HepG2 (cell line): ENCODE data around the gene NFS1.

Experiments
- FOXA1 ChIP-seq, 2 experiments: fragments of 450-650 bp in 1 of 2; sonication (generic) in 1 of 2; formaldehyde crosslinking in 1 of 2; IDR thresholded peaks; 2 replicates each; pipeline versions ENCODE4 v1.4.0 to v1.6.1; 2016 to 2020; ENCODE audit warnings: missing genetic modification reagents in 1 of 2
- FOXA3 ChIP-seq: IDR thresholded peaks from 2 replicates; pipeline ENCODE4 v1.6.1; 2016; ENCODE audit warnings: missing genetic modification reagents, missing compliant biosample characterization
- KLF9 ChIP-seq: IDR thresholded peaks from 2 replicates; pipeline ENCODE4 v1.6.1; 2016; ENCODE audit warnings: low read depth
- MXI1 ChIP-seq: IDR thresholded peaks from 3 replicates; pipeline ENCODE4 v1.6.1; 2012; ENCODE audit warnings: low read depth, low read length, inconsistent platforms, borderline replicate concordance
- PRDM10 ChIP-seq: sonication (generic); formaldehyde crosslinking; IDR thresholded peaks from 2 replicates; pipeline ENCODE4 v1.4.0; 2020; ENCODE audit warnings: low read depth, missing genetic modification reagents
- RFX5 ChIP-seq: IDR thresholded peaks from 2 replicates; pipeline ENCODE4 v1.6.1; 2011; ENCODE audit warnings: low read depth, low read length, improper control_type of control experiment
- SP4 ChIP-seq: sonication (generic); formaldehyde crosslinking; IDR thresholded peaks from 2 replicates; pipeline ENCODE4 v1.8.1; 2023; ENCODE audit warnings: mild to moderate bottlenecking, missing genetic modification reagents
- ZNF407 ChIP-seq: sonication (generic); formaldehyde crosslinking; IDR thresholded peaks from one replicate; pipeline ENCODE4 v1.5.1; 2020; ENCODE audit warnings: mild to moderate bottlenecking, missing genetic modification reagents; ENCODE audit errors: not compliant biosample characterization
- ZNF775 ChIP-seq: sonication (generic); formaldehyde crosslinking; IDR thresholded peaks from 2 replicates; pipeline ENCODE4 v1.4.0; 2020; ENCODE audit warnings: missing genetic modification reagents, mild to moderate bottlenecking, moderate library complexity, borderline replicate concordance

GRCh38 chr20:35721621-35722020, 22.5 kb upstream of the NFS1 start:
- TF ChIP-seq RFX5 (no peak), KLF9 (CRISPR knock-in tag) (no peak), PRDM10 (CRISPR knock-in tag) (no peak), MXI1 (no peak), SP4 (no peak), ZNF775 (CRISPR knock-in tag) (no peak), FOXA3 (CRISPR knock-in tag) (no peak), FOXA1 (IDR thresholded peaks at IDR 0.05) (no peak), FOXA1 (CRISPR knock-in tag; IDR thresholded peaks at IDR 0.05) (no peak), ZNF407 (CRISPR knock-in tag) (no peak)
